Activated naive CD8-positive, alpha-beta T cell treated with anti-CD3 and anti-CD28 coated beads, Interleukin-2, amount 10 ng/mL, durations not matched to agents 7 days and 5 days (primary cell): ENCODE data around the gene HNRNPF. TPM values are rescaled to one million over a fixed set of nuclear protein-coding genes. Genes with fewer than 3 reads are reported as not detected.

Experiments
- ATAC-seq: fragments of 150-1000 bp; cut with Tn5 transposase; one replicate; pipeline ENCODE4 v1.10.0; 2021; ENCODE audit warnings: low read depth, moderate library complexity
- POLR2A ChIA-PET: fragments of 350-600 bp; sonication (Branson Sonifier 250); formaldehyde crosslinking; loops from one replicate; lab custom pipeline; 2021; ENCODE audit warnings: antibody characterized with exemption; lab: Charles Lee
- DNase-seq: peaks from one replicate; pipeline ENCODE4 v3.0.0; 2021
- H3K27ac Mint-ChIP-seq: one replicate; pipeline ENCODE4 v1.8.0; 2022; ENCODE audit warnings: mild to moderate bottlenecking, mixed read lengths
- H3K27me3 Mint-ChIP-seq: one replicate; pipeline ENCODE4 v1.8.0; 2022; ENCODE audit warnings: mild to moderate bottlenecking, moderate library complexity, mixed read lengths
- H3K36me3 Mint-ChIP-seq: one replicate; pipeline ENCODE4 v1.8.0; 2021; ENCODE audit warnings: mild to moderate bottlenecking, mixed read lengths
- H3K4me1 Mint-ChIP-seq: one replicate; pipeline ENCODE4 v1.8.0; 2021; ENCODE audit warnings: mixed read lengths
- H3K4me3 Mint-ChIP-seq: one replicate; pipeline ENCODE4 v1.8.0; 2022; ENCODE audit warnings: mild to moderate bottlenecking, moderate library complexity, mixed read lengths
- H3K9me3 Mint-ChIP-seq: one replicate; pipeline ENCODE4 v1.8.0; 2021; ENCODE audit warnings: mixed read lengths
- total RNA-seq, 2 experiments: library from RNA; stranded (reverse); gene quantifications; one replicate each; pipeline ENCODE4 v1.2.3, GENCODE V29; 2021

Gene HNRNPF
- total RNA-seq, 2 experiments from 2014 or later, result 347 to 351 TPM

- H3K27ac Mint-ChIP-seq, result peak overlapping the region; percentile 92
- H3K4me1 Mint-ChIP-seq, result peaks cover 31% of the 10 kb centered on the region
- H3K4me3 Mint-ChIP-seq, result peak overlapping the region; percentile 59
- ATAC-seq, result peak; percentile 37
- H3K9me3 Mint-ChIP-seq, result no peaks in the 10 kb centered on the region
- no peaks in the 10 kb centered on the region for H3K36me3 Mint-ChIP-seq
- peak; percentile 63 for DNase-seq
- no peaks in the 10 kb centered on the region for H3K27me3 Mint-ChIP-seq
- POLR2A ChIA-PET, result interaction anchor here (0.6 to 4.9 kb wide), 8 partner anchors 9 to 57 kb away, joined by 3 to 137 read pairs (median 4); partner anchors contain the start of genes HNRNPF and ZNF487
These were observed 9.2 kb upstream of the HNRNPF start for GRCh38 chr10:43417950-43418768.

- POLR2A ChIA-PET, result interaction anchor here (0.6 kb wide), 1 partner anchor 12 kb away, joined by 3 read pairs; no protein-coding TSS in a partner anchor
- no peak for DNase-seq
- no peak overlapping the region for H3K4me3 Mint-ChIP-seq
These were observed 6.6 kb upstream of the HNRNPF start for GRCh38 chr10:43415544-43415943.

GRCh38 chr10:43411536-43411935, 2.5 kb upstream of the HNRNPF start:
- Mint-ChIP-seq H3K4me1 (peaks cover 13% of the 10 kb centered on the region), H3K9me3 (no peaks in the 10 kb centered on the region), H3K27me3 (no peaks in the 10 kb centered on the region), H3K36me3 (peaks cover 8% of the 10 kb centered on the region), H3K27ac (no peak overlapping the region), H3K4me3 (no peak overlapping the region)
- no peak for DNase-seq
- no peak for ATAC-seq
- POLR2A ChIA-PET, result interaction anchor here (1.4 kb wide), 1 partner anchor 10 kb away, joined by 3 read pairs; no protein-coding TSS in a partner anchor

More at GRCh38 chr10:43415544-43415943, 6.6 kb upstream of the HNRNPF start:
- no peak overlapping the region for H3K27ac Mint-ChIP-seq
- no peak for ATAC-seq
- H3K9me3 Mint-ChIP-seq, result no peaks in the 10 kb centered on the region
- peaks cover 2% of the 10 kb centered on the region for H3K36me3 Mint-ChIP-seq
- H3K4me1 Mint-ChIP-seq, result peaks cover 30% of the 10 kb centered on the region
- no peaks in the 10 kb centered on the region for H3K27me3 Mint-ChIP-seq

GRCh38 chr10:43410345-43410744, 1.4 kb upstream of the HNRNPF start:
- POLR2A ChIA-PET, result interaction anchor here (0.6 to 6.0 kb wide), 14 partner anchors 9 to 272 kb away, joined by 3 to 137 read pairs (median 8); partner anchors contain the start of genes CSGALNACT2 and ZNF487
- Mint-ChIP-seq H3K9me3 (no peaks in the 10 kb centered on the region), H3K27ac (peak overlapping the region; percentile 99), H3K36me3 (peaks cover 14% of the 10 kb centered on the region), H3K4me3 (peak overlapping the region; percentile 98), H3K4me1 (peaks cover 13% of the 10 kb centered on the region), H3K27me3 (no peaks in the 10 kb centered on the region)
- DNase-seq (no peak), ATAC-seq (no peak)

GRCh38 chr10:43409385-43410109, 561 bp upstream of the HNRNPF start:
- no peaks in the 10 kb centered on the region for H3K27me3 Mint-ChIP-seq
- peak overlapping the region; percentile 98 for H3K4me3 Mint-ChIP-seq
- peak; percentile 77 for DNase-seq

GRCh38 chr10:43408331-43408709, 666 bp downstream of the HNRNPF start:
- Mint-ChIP-seq H3K4me3 (peak overlapping the region; percentile 98), H3K9me3 (no peaks in the 10 kb centered on the region), H3K27me3 (no peaks in the 10 kb centered on the region), H3K36me3 (peaks cover 24% of the 10 kb centered on the region), H3K27ac (peak overlapping the region; percentile 99), H3K4me1 (peaks cover 22% of the 10 kb centered on the region)
- POLR2A ChIA-PET, result interaction anchor here (0.8 to 6.0 kb wide), 9 partner anchors 12 to 270 kb away, joined by 3 to 137 read pairs (median 6); partner anchors contain the start of genes CSGALNACT2 and ZNF487
- DNase-seq (no peak), ATAC-seq (no peak)

More at GRCh38 chr10:43409385-43410109, 561 bp upstream of the HNRNPF start:
- peaks cover 17% of the 10 kb centered on the region for H3K36me3 Mint-ChIP-seq
- H3K27ac Mint-ChIP-seq, result peak overlapping the region; percentile 99
- POLR2A ChIA-PET, result interaction anchor here (0.6 to 6.0 kb wide), 19 partner anchors 9 to 531 kb away, joined by 3 to 137 read pairs (median 6); partner anchors contain the start of genes CSGALNACT2 and ZNF487
- peaks cover 17% of the 10 kb centered on the region for H3K4me1 Mint-ChIP-seq
- peak; percentile 13 for ATAC-seq
- no peaks in the 10 kb centered on the region for H3K9me3 Mint-ChIP-seq

GRCh38 chr10:43407576-43408330, 1.2 kb downstream of the HNRNPF start:
- POLR2A ChIA-PET, result interaction anchor here (0.8 to 6.0 kb wide), 16 partner anchors 11 to 287 kb away, joined by 3 to 137 read pairs (median 5); partner anchors contain the start of genes CSGALNACT2 and ZNF487
- DNase-seq (peak; percentile 84), ATAC-seq (peak; percentile 31)
- peak overlapping the region; percentile 98 for H3K4me3 Mint-ChIP-seq
- no peaks in the 10 kb centered on the region for H3K27me3 Mint-ChIP-seq
- H3K4me1 Mint-ChIP-seq, result peaks cover 28% of the 10 kb centered on the region
- no peaks in the 10 kb centered on the region for H3K9me3 Mint-ChIP-seq
- peaks cover 30% of the 10 kb centered on the region for H3K36me3 Mint-ChIP-seq
- peak overlapping the region; percentile 99 for H3K27ac Mint-ChIP-seq

- no peaks in the 10 kb centered on the region for H3K9me3 Mint-ChIP-seq
- H3K27me3 Mint-ChIP-seq, result no peaks in the 10 kb centered on the region
- peak overlapping the region; percentile 99 for H3K27ac Mint-ChIP-seq
- H3K36me3 Mint-ChIP-seq, result peaks cover 36% of the 10 kb centered on the region
- H3K4me1 Mint-ChIP-seq, result peaks cover 34% of the 10 kb centered on the region
- DNase-seq, result peak; percentile 79
- peak overlapping the region; percentile 98 for H3K4me3 Mint-ChIP-seq
- POLR2A ChIA-PET, result interaction anchor here (0.8 to 6.0 kb wide), 14 partner anchors 10 to 286 kb away, joined by 3 to 137 read pairs (median 6); partner anchors contain the start of genes CSGALNACT2 and ZNF487
- ATAC-seq, result no peak
These were observed 1.8 kb downstream of the HNRNPF start for GRCh38 chr10:43407148-43407575.

GRCh38 chr10:43404704-43405084, 4.3 kb downstream of the HNRNPF start:
- no peak for ATAC-seq
- H3K9me3 Mint-ChIP-seq, result no peaks in the 10 kb centered on the region
- no peaks in the 10 kb centered on the region for H3K27me3 Mint-ChIP-seq
- H3K27ac Mint-ChIP-seq, result peak overlapping the region; percentile 84
- POLR2A ChIA-PET, result interaction anchor here (0.6 to 5.8 kb wide), 4 partner anchors 8 to 111 kb away, joined by 5 to 108 read pairs (median 9); partner anchors contain the start of gene ZNF487
- no peak for DNase-seq
- peaks cover 43% of the 10 kb centered on the region for H3K4me1 Mint-ChIP-seq
- H3K36me3 Mint-ChIP-seq, result peaks cover 42% of the 10 kb centered on the region
- peak overlapping the region; percentile 98 for H3K4me3 Mint-ChIP-seq

- H3K27me3 Mint-ChIP-seq, result no peaks in the 10 kb centered on the region
- no peaks in the 10 kb centered on the region for H3K9me3 Mint-ChIP-seq
- POLR2A ChIA-PET, result interaction anchor here (0.6 to 5.8 kb wide), 6 partner anchors 7 to 110 kb away, joined by 3 to 108 read pairs (median 6); partner anchors contain the start of gene ZNF487
- peaks cover 47% of the 10 kb centered on the region for H3K36me3 Mint-ChIP-seq
- H3K27ac Mint-ChIP-seq, result peak overlapping the region; percentile 84
- ATAC-seq (no peak), DNase-seq (no peak)
- H3K4me1 Mint-ChIP-seq, result peaks cover 49% of the 10 kb centered on the region
- H3K4me3 Mint-ChIP-seq, result peak overlapping the region; percentile 98
These were observed 4.9 kb downstream of the HNRNPF start for GRCh38 chr10:43403911-43404703.

GRCh38 chr10:43402880-43403452, 6.0 kb downstream of the HNRNPF start:
- peaks cover 59% of the 10 kb centered on the region for H3K4me1 Mint-ChIP-seq
- peak overlapping the region; percentile 98 for H3K4me3 Mint-ChIP-seq
- H3K27ac Mint-ChIP-seq, result peak overlapping the region; percentile 66
- H3K9me3 Mint-ChIP-seq, result no peaks in the 10 kb centered on the region
- ATAC-seq (no peak), DNase-seq (no peak)
- no peaks in the 10 kb centered on the region for H3K27me3 Mint-ChIP-seq
- H3K36me3 Mint-ChIP-seq, result peaks cover 48% of the 10 kb centered on the region
- POLR2A ChIA-PET, result interaction anchor here (0.6 to 5.8 kb wide), 4 partner anchors 6 to 50 kb away, joined by 4 to 108 read pairs (median 6); no protein-coding TSS in a partner anchor
